Testis (tissue), 3 donors: ENCODE data around the gene PPARA. TPM values are rescaled to one million over a fixed set of nuclear protein-coding genes. Genes with fewer than 3 reads are reported as not detected.

Experiments
- DNase-seq: peaks from one replicate; pipeline ENCODE4 v3.0.0-alpha.2; 2019
- H3K27ac ChIP-seq, 2 donors: fragments of 200-600 bp; sonication (generic); one replicate each; pipeline ENCODE4 v1.5.1; 2019
- H3K27me3 ChIP-seq: fragments of 200-600 bp; sonication (generic); one replicate; pipeline ENCODE4 v1.5.1; 2019
- H3K36me3 ChIP-seq: fragments of 200-600 bp; sonication (generic); one replicate; pipeline ENCODE4 v1.5.1; 2017; ENCODE audit warnings: low read depth; ENCODE audit errors: missing control alignments
- H3K4me1 ChIP-seq: fragments of 200-600 bp; sonication (generic); one replicate; pipeline ENCODE4 v1.5.1; 2019
- H3K4me3 ChIP-seq, 2 donors: fragments of 200-600 bp; sonication (generic); one replicate each; pipeline ENCODE4 v1.5.1; 2017 to 2019
- H3K9me3 ChIP-seq: fragments of 200-600 bp; sonication (generic); one replicate; pipeline ENCODE4 v1.5.1; 2017
- POLR2A ChIP-seq: fragments of 450-650 bp; IDR thresholded peaks from one replicate; pipeline ENCODE4 v1.6.1; 2017; ENCODE audit warnings: antibody characterized with exemption, mild to moderate bottlenecking, moderate library complexity
- WGBS, 2 donors: methylation state at CpG; one replicate each; pipeline ENCODE4 v1.1.5; 2018; 5-methylcytosine and 5-hydroxymethylcytosine counted together
- intact Hi-C: fragments of 100-400 bp; cut with DNase I; formaldehyde crosslinking; loops from one replicate; pipeline ENCODE4 v1.15.1; 2023; ENCODE audit warnings: low total_unique reads
- polyA plus RNA-seq: library from polyadenylated mRNA; stranded (reverse); fragments of 350-450 nt; fragmentation: Illumina TruSeq; extraction: RNeasy Lipid Tissue Mini Kit (QIAGEN cat#74804); gene quantifications from one replicate; pipeline ENCODE4 v1.2.3, GENCODE V29; 2014; ENCODE audit warnings: low read depth, low replicate concordance; ENCODE audit not compliant: insufficient read depth
- total RNA-seq, 2 donors: library from RNA; depleted of rRNA; stranded (reverse); fragments of >200 nt; gene quantifications; one replicate each; pipeline ENCODE4 v1.2.3, GENCODE V29; 2016
- TF ChIP-seq, protein P1 (sequence below), 3 experiments: fragments of 450-650 bp in 2 of 3; fragments of 200-600 bp in 1 of 3; sonication (generic) in 1 of 3; IDR thresholded peaks; one replicate each; pipeline ENCODE4 v1.5.1; 2016 to 2019; ENCODE audit warnings: antibody characterized with exemption in 3 of 3, mild to moderate bottlenecking in 2 of 3, moderate library complexity in 1 of 3

Gene PPARA
- total and polyA plus RNA-seq, 3 donors from 2014 or later = 4.8 to 19.9 (median 18.1) TPM

DNA sequence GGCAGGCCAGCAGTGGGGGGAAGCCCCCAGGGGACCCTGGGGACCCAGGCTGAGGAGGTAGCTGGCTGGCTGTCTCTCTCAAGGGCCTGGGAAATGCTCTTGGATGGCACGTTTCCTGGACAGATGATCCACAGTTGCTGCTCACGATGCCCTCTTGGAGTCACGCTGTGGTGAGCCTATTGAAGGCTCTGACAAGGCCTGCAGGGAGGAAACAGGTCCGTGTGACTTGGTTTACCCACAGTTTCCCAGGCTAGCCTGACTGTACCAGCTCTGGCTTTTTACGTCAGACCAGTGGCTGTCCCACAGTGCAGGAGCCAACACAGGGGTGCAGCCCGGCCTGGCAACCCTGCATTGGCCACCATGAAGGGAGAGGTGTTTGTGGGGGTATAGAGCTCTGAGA is 29.2 kb upstream of the PPARA start:
- intact Hi-C loops = loop anchor here (5.0 kb wide), 1 partner anchor 191 kb away; no protein-coding TSS in a partner anchor
- no peak overlapping the region for H3K4me3 ChIP-seq
- no peaks in the 10 kb centered on the region for H3K36me3 ChIP-seq
- TF ChIP-seq, protein P1, sequence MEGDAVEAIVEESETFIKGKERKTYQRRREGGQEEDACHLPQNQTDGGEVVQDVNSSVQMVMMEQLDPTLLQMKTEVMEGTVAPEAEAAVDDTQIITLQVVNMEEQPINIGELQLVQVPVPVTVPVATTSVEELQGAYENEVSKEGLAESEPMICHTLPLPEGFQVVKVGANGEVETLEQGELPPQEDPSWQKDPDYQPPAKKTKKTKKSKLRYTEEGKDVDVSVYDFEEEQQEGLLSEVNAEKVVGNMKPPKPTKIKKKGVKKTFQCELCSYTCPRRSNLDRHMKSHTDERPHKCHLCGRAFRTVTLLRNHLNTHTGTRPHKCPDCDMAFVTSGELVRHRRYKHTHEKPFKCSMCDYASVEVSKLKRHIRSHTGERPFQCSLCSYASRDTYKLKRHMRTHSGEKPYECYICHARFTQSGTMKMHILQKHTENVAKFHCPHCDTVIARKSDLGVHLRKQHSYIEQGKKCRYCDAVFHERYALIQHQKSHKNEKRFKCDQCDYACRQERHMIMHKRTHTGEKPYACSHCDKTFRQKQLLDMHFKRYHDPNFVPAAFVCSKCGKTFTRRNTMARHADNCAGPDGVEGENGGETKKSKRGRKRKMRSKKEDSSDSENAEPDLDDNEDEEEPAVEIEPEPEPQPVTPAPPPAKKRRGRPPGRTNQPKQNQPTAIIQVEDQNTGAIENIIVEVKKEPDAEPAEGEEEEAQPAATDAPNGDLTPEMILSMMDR (IDR thresholded peaks at IDR 0.05) = no peak
- no peak for TF ChIP-seq POLR2A
- H3K27me3 ChIP-seq = no peaks in the 10 kb centered on the region
- no peak for DNase-seq
- H3K4me1 ChIP-seq = peaks cover 51% of the 10 kb centered on the region
- H3K9me3 ChIP-seq = no peaks in the 10 kb centered on the region
- 76 to 88% methylated on average over 5 to 6 of the region's 6 CpGs for WGBS, 2 donors
- H3K27ac ChIP-seq = peak overlapping the region in 1 of 2 donors; percentile 84

DNA sequence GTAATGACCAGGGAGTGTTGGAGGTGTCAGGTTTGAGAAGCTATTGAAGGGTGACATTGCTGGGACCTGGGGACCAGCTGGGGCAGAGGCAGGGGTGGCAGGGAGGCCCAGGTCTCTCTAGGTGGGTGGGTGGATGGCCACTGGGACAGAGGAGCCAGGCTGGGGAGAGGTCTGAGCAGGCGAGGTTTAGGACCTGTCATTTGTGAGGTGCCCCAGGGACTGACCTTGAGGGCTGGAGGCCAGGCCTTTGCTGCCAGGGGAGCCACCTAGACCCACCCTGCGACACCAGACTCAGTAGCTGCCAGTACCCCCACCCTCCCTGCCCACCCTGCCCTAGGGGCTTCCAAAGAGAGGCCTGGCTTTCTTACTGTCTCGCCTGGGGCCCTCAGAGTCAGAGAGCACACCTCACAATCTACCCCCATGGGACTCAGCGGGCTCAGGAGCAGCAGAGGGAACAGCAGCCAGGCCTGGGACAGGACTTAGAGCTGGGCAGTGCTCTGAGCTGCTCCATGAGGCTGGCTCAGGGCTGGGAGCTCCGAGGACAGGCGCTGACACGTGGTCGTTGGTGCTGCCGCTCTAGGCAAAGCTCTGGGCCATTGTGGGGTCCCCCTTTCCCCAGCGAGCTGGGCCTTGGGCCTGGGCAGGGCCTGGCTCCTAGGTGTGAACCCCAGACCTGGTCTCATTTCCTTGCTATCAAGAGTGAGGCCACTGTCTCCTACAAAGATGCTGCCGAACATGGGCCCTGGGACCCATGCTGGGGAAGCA is 28.6 kb upstream of the PPARA start:
- no peaks in the 10 kb centered on the region for H3K27me3 ChIP-seq
- H3K4me1 ChIP-seq = peaks cover 45% of the 10 kb centered on the region
- no peaks in the 10 kb centered on the region for H3K36me3 ChIP-seq
- 81% methylated on average over 11 of the region's 11 CpGs; no CpG with 5 or more reads in 1 of the 2 donors for WGBS, 2 donors
- intact Hi-C loops = loop anchor here (5.0 kb wide), 1 partner anchor 191 kb away; no protein-coding TSS in a partner anchor
- no peak for DNase-seq
- no peaks in the 10 kb centered on the region for H3K9me3 ChIP-seq
- TF ChIP-seq, protein P1 (IDR thresholded peaks at IDR 0.05) = no peak
- no peak for TF ChIP-seq POLR2A
- H3K27ac ChIP-seq = peak overlapping the region in 1 of 2 donors; percentile 84
- no peak overlapping the region for H3K4me3 ChIP-seq

DNA sequence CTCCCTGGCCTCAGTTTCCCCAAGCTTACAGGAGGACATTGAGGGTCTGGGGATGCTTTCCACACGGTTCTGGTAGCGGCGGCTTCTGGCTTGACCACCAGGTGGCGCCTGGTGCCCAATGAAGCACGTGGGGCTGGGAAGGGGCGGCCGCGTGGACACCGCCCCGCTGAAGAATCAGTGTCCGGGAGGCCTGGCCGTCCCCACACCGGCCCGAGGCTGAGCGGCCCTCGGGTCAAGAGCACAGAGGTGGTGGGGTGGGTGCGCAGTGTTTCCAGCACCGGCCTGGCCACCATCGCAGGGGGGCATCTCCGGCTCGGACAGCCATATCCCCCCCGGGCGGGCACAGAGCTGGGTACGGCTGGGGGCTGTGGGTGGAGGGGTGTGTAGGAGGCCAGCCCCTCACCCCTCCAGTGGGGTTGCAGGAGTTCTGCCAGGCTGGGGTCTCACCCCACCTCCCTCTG is 27.8 kb upstream of the PPARA start:
- WGBS, 2 donors = 44 to 46% methylated on average over 15 to 24 of the region's 24 CpGs
- no peaks in the 10 kb centered on the region for H3K9me3 ChIP-seq
- H3K4me3 ChIP-seq = no peak overlapping the region
- H3K36me3 ChIP-seq = no peaks in the 10 kb centered on the region
- peaks cover 42% of the 10 kb centered on the region for H3K4me1 ChIP-seq
- peak; percentile 84 for DNase-seq
- TF ChIP-seq, protein P1 (IDR thresholded peaks at IDR 0.05) = peak; percentile 94 to 95 (median 95)
- TF ChIP-seq POLR2A = no peak
- H3K27me3 ChIP-seq = no peaks in the 10 kb centered on the region
- H3K27ac ChIP-seq = no peak overlapping the region
- intact Hi-C loops = loop anchor here (5.0 kb wide), 1 partner anchor 190 kb away; no protein-coding TSS in a partner anchor

DNA sequence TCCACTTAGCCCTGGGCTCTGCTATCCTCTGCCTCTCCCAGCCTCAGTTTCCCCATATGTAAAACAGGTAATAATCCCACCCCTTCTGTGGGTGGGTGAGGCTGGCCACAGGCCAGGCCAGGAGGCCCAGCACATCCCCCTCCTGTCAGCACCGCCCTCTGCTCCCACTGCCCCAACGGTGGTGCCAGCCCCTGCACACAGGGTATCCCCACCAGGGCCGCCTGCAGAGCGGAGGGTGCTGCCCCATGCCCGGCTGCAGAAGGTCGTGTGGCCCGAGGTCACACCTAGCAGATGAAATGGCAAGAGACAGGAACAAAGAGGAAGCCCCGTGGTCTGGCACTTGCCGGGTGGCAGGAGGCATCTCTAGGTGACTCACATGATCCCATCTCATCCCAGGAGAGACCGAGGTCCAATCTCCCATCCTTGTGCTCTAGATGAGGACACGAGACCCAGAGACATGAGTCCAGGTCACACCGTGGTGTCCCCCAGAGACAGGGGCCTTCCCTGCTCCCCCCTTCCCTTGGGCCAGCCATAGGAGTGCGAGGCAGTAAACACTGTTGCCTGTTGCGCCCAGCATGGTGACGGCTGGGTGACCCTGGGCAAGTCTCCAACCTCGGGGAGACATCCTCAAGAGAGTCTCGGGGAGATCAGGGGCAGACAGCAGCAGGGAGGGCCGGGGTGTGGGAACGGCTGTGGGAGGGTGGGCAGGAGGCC is 27.2 kb upstream of the PPARA start:
- Histone ChIP-seq H3K27me3 (no peaks in the 10 kb centered on the region), H3K4me1 (peaks cover 42% of the 10 kb centered on the region), H3K4me3 (no peak overlapping the region), H3K9me3 (no peaks in the 10 kb centered on the region), H3K36me3 (no peaks in the 10 kb centered on the region), H3K27ac (peak overlapping the region in 1 of 2 donors; percentile 10)
- no peak for DNase-seq
- no peak for TF ChIP-seq POLR2A
- TF ChIP-seq, protein P1 (IDR thresholded peaks at IDR 0.05) = no peak
- 60 to 88% methylated on average over 15 to 18 of the region's 19 CpGs for WGBS, 2 donors
- intact Hi-C loops = loop anchor here (5.0 kb wide), 1 partner anchor 189 kb away; no protein-coding TSS in a partner anchor
